Left kidney (tissue), 2 donors: ENCODE measurements around the gene CFAP97D2. TPM values are rescaled to one million over a fixed set of nuclear protein-coding genes. Genes with fewer than 3 reads are reported as not detected.
"Not testable (repeated sequence)": the region's sequence is repeated elsewhere in the genome, so short reads cannot be mapped to it uniquely, and the experiment has no call there.

Experiments
- DNase-seq: peaks from one replicate; pipeline ENCODE4 v3.0.0-alpha.2; 2013
- polyA plus RNA-seq: library from polyadenylated mRNA; unstranded; fragments of 120-200 nt; gene quantifications from one replicate; pipeline ENCODE4 v1.2.1, GENCODE V29; 2013; ENCODE audit not compliant: insufficient read length

The CFAP97D2 gene
- polyA plus RNA-seq, 1 donor = not detected

DNA sequence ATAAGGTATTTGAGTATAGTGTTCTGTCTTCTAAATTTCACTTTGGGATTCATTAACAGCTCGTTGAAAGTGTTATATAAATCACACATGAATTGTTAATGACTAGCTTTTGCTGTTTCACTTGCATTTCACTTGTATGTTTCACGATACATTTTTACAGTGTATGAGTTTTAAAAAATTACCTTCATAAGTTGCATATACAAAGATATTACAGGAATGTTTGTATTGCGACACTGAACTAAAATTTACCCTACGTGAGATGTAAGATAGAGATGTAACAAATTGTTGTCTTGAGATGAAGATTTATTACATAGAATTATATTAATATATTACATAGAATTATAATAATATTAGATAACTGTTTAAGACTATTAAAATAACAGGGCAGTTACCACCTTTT, 57.2 kb downstream of the CFAP97D2 start:
- DNase-seq = no peak

DNA sequence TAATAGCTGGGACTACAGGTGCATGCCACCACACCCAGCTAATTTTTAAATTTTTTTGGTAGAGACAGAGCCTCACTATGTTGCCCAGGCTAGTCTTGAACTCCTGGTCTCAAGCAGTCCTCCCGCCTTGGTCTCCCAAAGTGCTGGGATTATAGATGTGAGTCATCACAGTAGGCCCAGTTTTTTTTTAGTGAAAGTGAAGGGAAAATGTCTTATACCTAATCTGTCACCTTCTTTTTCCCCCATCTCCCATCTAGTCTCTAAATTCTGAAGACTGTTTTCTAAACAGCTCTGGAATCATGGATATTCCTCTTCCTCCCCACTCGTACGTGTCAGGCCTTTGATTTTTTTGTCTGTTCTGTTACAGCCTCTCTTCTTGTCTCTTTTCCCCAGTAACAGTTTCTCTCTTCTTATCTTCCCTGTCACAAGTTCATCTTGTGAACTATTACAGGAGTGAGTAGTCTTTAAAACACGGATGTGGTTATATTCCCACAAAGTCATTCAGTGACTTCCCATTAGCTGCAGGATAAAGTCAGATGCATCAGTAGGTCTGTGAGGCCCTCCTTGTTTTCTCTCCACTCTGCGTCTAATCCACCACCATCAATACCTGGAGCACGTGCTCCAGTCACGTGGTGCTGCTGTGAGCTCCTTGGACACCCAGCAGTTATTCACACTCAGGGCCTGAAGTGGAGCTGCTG, 58.5 kb downstream of the CFAP97D2 start:
- DNase-seq = no peak

GRCh38 chr13:114241918-114242317, 62.9 kb downstream of the CFAP97D2 start:
- no peak for DNase-seq

GRCh38 chr13:114243971-114244370, 64.9 kb downstream of the CFAP97D2 start:
- no peak for DNase-seq

- no peak for DNase-seq
Observed at GRCh38 chr13:114244637-114245036, 65.6 kb downstream of the CFAP97D2 start.

DNA sequence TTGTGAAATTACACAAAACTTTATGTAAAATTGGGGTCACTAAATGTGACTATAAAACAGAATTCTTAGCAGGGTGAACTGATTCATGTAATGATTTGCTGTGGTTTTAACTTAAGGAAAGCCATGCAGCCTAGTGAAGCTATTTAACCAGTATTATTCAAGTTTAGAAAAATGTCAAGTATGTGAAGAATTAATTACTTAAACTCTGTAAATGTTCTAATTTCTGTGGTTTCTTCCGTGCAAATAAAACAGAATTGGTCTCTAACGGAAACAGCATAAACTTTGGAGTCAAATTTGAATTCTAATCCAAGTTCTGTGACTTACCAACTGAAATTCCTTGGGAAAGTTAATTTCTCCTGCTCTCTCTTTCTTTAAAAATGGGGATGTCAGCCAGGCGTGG, 69.0 kb downstream of the CFAP97D2 start:
- DNase-seq = no peak

DNA sequence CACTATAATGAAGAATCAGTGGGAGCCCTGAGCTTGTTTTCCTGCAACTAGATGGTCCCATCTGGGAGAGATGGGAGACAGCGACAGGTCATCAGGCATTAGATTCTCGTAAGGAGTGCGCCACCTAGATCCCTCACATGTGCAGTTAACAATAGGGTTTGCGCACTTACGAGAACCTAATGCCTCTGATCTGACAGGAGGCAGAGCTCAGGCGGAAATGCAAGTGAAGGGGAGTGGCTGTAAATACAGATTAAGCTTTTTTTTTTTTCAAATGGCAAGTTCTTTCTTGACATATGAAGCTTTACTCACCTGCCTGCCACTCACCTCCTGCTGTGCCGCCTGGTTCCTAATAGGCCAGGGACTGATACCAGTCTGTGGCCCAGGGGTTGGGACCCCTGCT, 70.0 kb downstream of the CFAP97D2 start:
- DNase-seq = no peak

DNA sequence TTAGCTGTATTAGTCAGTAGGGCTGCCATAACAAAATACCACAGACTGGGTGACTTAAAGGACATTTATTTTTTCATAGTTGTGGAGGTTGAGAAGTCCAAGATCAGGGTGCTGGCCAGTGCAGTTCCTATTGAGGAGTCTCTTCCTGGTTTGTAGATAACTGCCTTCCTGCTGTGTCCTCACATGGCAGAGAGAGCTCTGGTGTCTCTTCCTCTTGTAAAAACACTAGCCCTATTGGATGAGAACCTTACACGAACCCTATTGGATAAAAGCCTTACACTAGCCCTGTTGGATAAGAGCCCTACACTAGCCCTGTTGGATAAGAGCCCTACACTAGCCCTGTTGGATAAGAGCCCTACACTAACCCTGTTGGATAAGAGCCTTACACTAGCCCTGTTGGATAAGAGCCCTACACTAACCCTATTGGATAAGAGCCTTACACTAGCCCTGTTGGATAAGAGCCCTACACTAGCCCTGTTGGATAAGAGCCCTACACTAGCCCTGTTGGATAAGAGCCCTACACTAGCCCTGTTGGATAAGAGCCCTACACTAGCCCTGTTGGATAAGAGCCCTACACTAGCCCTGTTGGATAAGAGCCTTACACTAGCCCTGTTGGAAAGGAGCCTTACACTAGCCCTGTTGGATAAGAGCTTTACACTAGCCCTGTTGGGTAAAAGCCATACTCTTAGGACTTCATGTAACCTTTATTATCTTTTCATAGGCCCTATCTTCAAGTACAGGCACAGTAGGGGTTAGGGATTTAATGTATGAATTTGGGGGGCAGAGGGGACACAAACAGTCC, 72.8 kb downstream of the CFAP97D2 start:
- not testable (repeated sequence) for DNase-seq

DNA sequence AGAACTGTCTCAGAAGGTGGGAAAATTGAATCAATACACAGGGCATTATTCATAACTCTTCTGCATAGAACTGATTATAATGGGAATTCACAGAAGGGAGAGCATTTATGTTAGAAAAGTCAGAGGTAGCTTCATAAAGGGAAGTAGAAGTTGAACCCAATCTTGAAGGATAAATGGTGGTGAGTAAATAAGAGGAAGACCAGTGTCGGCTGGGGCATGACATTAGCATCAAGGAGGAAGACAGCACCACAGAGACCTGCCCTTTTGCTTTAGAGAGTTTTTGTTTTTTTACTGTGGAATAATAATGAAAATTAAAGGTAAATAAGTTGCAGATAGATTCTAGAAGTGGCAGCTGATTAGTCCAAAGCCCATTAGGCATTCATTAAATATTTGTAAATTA, 77.5 kb downstream of the CFAP97D2 start:
- DNase-seq = no peak

GRCh38 chr13:114257014-114257413, 78.0 kb downstream of the CFAP97D2 start:
- no peak for DNase-seq

DNA sequence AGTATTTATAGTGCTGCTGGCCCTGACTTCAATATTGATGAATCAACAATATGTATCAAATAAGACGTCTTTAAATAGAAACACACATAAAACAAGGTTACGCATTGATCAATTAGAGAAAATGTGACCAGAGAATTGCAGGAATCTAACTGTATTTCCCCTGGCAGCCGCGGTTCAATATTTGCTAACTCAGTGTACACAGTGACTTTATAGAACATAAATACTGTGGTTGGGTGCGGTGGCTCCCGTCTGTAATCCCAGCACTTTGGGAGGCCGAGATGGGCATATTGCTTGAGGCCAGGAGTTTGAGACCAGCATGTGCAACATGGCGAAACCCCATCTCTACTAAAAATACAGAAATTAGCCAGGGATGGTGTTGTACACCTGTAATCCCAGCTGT, 79.5 kb downstream of the CFAP97D2 start:
- DNase-seq = no peak

GRCh38 chr13:114259374-114259773, 80.3 kb downstream of the CFAP97D2 start:
- no peak for DNase-seq

GRCh38 chr13:114259974-114260373, 80.9 kb downstream of the CFAP97D2 start:
- DNase-seq = no peak

DNA sequence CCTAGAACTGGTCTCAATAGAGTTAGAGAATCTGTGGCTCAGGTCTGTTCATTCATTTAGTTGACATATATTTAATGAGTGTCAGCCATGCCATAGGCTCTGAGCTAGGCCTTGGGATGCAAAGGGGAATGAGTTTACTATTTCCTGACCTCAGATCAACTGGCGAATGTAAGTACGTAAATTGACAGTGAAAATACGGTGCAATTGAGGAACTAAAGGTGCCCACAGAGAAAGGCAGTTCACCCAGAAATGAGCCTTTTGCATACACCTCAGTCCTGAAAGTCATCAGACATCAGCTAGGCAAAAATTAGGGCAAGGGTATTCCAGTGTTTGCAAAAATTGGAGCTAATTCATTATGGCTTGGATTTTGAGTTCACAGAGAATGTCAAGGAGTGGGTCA, 81.8 kb downstream of the CFAP97D2 start:
- DNase-seq = no peak

DNA sequence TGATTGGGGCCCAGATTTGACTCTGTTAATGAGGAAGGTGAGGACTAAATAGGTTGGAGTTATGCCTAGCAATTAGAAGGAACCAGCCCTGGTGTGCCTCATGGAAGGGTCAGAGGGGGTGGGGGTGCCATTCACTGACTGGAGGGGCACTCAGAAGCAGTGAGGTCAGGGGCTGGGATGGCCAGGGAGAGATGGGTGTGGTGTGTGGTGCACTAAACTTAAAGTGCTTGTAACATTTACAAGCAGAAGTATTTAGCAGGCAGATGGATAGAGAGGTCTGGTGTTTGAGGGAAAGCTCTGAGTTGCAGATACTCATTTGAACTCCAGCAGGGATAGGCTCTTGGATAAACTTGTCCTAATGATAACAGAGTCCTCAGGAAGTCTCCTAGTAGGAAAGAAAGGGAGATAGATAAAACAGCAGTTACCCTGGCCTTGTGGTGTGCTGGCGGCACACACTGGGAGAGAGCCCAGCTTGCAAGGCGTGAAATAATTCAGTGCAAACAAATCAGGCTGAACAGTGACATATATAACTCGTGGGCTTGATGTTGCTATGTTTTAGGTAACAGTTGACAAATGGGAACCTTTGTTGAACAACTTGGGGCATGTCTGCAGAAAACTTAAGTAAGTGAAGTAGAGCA, 82.4 kb downstream of the CFAP97D2 start:
- no peak for DNase-seq

DNA sequence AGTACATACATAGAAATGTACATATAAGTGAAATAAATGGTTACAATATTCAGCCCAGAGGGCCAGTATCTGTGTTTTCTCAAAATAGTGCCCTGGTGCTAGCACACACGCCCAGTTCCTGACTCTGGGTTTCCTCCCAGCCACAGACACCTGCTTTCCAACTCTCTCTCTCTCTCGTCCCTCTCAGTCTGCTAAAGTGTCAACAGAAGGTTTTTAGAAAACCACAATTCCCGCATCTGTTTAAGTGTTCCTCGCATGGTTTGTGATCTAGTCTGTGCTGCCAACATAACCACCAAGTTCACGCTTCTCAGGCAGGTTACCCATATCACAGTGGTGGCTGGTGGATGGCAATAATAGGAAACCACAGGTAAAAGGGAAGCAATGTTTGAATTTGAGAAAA, 84.5 kb downstream of the CFAP97D2 start:
- DNase-seq = no peak

DNA sequence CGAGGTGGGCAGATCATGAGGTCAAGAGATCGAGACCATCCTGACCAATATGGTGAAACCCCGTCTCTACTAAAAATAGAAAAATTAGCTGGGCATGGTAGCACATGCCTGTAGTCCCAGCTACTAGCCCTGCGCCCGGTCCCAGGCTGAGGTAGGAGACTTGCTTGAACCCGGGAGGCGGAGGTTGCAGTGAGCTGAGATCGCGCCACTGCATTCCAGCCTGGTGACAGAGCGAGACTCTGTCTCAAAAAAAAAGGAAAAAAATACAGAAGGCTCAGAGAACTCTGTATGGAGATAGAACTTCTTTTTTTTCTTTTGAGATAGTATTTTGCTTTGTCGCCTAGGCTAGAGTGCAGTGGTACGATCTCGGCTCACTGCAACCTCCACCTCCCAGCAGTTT, 85.3 kb downstream of the CFAP97D2 start:
- DNase-seq = not testable (repeated sequence)

- DNase-seq = no peak
Observed at GRCh38 chr13:114264886-114265611, 86.0 kb downstream of the CFAP97D2 start.

DNA sequence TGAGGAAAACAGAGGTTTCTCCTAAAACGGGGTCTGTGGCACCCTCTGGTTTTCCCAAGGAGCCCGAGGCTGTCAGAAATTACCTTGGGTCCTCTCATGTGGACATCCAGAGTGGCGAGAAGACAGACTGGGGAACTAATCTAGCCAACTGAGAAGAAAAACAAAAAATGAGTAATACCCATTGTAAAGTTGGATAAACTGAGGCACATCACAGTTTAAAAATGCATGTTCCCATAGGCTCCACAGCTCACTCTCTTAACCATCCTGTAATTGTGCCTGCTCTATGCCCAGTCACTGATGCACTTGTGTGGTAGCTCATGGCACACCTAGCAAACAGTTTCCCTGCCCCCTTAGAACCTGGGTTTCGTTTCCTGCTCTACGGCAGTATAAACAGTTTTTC, 87.2 kb downstream of the CFAP97D2 start:
- DNase-seq = no peak

DNA sequence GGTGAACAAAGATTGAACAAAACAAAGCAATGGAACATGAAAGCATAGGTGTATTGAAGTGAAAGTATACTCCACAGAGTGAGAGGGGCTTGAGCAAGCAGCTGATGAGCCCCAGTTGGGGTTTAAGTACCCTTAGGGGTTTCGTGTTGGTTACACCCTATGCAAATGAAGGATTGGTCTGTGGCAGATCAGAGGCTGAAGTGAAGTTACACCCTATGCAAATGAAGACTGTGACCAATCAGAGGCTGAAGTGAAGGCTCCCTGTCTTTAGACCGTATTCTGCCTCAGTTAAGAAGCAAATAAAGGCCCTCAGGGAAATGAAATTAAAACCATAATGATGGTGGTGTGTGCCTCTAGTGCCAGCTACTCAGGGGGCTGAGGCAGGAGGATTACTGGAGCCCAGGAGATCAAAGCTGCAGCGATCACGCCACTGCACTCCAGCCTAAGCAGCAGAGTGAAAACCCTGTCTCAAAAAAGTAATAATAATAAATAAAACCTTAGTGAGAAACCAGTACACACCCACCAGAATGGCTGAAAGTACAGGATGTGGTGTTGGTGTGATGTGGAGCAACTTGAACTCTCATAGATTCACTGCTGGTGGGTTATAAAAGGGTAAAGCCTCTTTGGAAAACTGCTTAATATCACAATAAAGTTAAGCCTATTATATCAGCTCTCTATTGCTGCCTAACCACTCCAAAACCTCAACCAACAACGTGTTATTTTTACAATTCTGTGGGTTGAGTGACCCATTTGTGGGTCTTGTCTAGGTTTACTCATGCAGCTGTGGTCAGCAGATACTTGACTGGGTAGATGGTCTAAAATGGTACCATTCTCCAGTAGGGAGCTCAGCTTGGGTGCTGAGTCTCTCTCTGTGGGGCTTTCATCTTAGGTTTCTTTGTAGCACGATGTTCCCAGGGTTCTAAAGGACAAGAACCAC, 89.6 kb downstream of the CFAP97D2 start:
- no peak for DNase-seq

- no peak for DNase-seq
Observed at GRCh38 chr13:114269281-114269770, 90.3 kb downstream of the CFAP97D2 start.
